ENCODE measurements around the gene XKRX. TPM values are rescaled to one million over a fixed set of nuclear protein-coding genes. Genes with fewer than 3 reads are reported as not detected.

The XKRX gene
- polyA plus RNA-seq, 3 donors, result 0.27 to 0.39 (median 0.31) TPM

DNA sequence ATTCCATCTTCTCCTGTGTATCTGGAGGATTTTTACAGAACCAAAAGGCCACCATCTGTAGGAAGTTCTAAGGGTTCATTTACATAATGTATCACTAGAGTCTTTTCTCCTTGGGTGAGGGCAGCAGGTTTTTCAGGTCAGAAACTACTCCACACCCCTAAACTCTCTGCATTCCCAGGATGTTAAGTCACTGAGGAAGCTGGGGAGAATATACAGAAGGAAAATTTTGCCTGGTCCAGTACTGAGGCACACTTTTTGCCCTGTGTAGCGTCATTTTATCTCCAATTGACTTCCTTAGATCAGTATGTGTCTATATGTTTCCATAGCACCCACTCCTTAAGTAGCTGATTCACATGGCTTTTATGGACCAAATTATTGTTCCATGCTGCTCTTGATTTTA, 17.0 kb downstream of the XKRX start:
- no peak for DNase-seq (ENCODE audit: extremely low read depth in 1 of 11, low read depth in 9 of 11, low spot score in 4 of 11)

DNA sequence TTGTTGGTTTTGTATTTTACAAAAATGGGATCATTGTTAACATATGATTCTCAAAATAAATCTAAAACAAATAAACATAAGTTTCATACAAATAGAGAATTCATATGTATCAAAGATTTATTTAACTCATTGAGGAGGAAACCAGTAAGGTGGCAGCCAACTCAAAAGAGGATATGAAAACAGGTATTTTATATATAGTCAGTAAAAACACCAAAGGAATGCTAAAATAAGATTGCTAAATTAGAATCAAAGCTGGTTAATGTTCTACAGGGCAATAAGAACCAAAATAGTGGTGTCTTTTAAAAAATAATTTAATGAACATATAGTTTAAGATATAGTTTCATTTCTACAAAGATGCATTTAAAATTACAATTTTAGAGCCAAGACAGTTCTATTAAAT, 23.1 kb downstream of the XKRX start:
- no peak for DNase-seq (ENCODE audit: extremely low read depth in 1 of 11, low read depth in 9 of 11, low spot score in 4 of 11)

DNA sequence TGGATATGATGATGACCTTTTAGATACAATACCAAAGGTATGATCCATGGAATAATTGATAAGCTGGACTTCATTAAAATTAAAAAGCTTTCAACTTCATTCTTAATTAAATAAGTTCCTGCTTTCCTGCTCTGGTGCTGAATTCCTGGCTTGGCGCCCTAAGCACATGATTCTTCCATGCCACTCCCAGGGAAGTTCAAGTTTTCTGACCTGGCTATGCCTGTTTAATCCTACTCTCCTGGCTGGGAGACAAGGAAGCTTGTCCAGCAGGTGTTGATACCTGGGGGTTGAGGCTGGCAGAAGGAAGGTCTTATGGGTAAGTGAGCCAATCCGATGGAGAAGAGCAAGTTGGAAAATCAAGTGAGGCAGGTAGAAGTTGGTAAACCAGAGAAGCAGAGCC, 24.3 kb downstream of the XKRX start:
- no peak for DNase-seq (ENCODE audit: extremely low read depth in 1 of 11, low read depth in 9 of 11, low spot score in 4 of 11)

DNA sequence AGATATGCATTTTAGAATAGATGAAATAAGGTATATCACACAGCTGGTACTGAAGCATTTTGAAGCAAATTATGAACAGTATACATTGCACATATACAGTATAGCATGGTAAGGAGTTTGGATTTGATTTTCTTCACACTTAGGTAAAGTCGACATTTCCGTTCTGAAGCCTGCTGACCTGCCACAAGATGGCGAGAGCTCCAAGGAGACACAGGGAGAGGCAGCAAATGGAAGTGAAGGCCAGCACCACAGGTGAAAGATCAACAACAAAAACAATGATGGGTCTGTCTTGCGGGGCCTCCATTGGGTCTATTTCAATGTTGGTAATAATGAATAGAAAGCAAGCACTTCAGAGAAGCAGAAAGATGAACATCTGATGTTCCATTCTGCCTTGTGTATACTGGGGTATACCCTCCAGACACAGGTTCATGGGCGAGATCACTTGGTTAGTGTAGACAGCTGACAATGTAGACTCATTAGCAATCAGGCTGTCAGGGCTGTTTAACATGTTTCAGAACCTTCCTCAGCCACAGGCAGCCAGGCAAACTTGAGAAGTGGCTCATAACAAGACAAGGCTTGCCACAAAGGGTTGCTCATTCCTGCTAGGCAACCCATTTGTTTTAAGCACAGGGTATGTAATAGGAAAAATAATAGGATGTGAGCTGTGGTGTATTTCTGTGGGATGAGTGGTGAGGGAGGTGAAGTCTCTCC, 33.2 kb downstream of the XKRX start:
- peak in 1 of 11 donors; percentile 4 for DNase-seq (ENCODE audit: extremely low read depth in 1 of 11, low read depth in 9 of 11, low spot score in 4 of 11)

DNA sequence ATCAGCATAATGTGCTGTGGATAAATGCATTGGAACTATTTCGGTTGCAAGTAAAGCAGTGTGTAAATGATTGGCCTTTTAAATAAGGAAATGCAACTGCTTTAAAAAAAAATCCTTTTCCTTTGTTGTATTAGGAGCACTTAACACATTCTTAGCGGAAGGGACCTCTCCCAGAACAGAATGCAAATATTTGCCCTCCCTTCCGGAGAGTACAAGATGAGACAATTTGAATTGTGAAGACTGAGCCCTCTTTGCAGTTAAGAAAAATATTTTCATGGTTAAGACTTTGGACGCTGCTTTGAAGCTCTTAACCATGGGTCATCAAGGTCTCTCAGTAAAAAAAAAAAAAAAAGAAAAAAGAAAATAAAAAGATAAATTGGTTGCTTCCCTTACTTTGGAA, 45.1 kb downstream of the XKRX start:
- DNase-seq (ENCODE audit: extremely low read depth in 1 of 11, low read depth in 9 of 11, low spot score in 4 of 11), result no peak

DNA sequence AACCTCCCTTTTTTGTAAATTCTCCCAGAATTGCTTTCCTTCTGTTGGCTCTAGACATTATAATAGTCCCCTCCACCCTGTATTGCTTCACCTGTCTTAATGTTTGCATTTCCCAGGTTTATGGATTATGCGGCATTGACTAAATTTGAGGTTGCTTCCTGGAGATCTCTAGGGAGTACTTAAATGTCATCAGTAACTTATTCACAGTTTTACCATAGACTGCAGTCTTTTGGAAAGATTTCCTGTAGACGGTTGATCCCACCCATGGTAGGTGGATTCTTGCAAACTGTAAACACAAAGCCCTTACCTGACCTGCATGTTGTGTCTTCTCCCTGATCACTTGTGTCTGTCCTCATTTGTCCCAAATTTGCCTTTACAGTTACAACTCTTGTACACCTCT, 48.3 kb downstream of the XKRX start:
- no peak for DNase-seq (ENCODE audit: extremely low read depth in 1 of 11, low read depth in 9 of 11, low spot score in 4 of 11)

DNA sequence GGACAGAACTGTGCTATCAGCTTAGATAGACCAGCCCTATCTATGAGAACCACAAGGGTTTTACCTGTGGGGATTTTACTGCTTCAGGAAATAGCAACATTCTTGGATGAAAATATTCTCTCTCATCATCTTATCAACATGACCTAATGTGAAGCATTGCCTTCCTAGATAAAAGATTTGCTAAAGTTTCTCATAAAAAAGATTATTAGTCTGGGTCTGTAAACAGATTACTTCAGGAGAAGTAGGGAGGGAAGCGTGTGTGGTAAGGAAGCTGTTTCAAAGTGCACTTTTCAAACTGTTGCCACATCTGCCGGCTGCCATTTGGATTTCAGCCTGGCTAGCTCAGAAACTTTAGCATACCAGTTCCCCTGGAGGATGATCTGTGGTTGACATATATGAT, 54.4 kb downstream of the XKRX start, which contains the start of gene NOX1:
Gene NOX1, minus strand, starts transcription at position 35 of the 400 bp plus-strand sequence. CDS start 220 bp downstream, outside the sequence.
- DNase-seq (ENCODE audit: extremely low read depth in 1 of 11, low read depth in 9 of 11, low spot score in 4 of 11), result no peak

DNA sequence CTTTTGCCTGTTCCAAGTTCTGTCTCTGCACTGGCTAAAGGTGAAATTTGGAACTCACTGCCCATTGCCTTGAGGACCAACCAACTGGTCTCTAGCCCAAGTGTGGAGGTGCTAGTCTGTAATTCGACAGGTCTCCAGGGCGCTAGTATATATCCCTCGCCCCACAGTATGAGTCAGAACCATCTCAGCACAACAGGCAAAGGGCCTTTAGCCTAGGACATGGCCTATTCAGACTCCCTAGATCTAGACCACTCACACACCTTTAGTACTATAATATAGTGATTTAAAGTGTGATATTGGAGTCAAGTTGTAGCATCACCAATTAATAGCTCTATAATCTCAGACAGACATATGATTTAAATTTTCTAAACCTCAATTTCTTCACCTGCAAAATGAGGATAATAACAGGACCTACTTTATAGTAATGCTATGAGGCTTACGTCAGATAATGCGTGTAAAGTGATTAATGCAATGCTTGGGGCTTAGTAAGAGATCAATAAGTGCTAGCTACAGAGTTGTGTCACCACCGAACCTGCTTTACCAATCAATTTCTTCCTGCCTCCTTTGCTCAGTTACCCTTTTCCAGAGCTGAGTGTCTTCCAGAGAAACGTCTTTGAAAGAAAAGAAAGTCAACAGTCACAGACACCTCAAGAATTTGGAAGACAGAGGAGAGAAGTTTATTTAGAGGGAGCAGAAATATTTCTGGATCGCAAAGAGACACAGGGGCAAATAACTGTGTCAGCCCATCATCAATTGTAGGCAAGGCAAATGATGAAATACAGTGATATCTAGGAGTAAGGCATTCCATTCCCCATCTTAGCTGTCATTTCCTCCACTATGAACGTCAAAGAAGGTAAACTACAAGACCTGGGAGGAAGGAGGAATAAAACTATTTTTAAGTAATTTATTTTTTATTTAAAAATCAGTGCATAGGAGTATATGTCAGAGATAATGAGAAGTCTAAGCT, 56.8 kb downstream of the XKRX start:
- no peak for DNase-seq (ENCODE audit: extremely low read depth in 1 of 11, low read depth in 9 of 11, low spot score in 4 of 11)

DNA sequence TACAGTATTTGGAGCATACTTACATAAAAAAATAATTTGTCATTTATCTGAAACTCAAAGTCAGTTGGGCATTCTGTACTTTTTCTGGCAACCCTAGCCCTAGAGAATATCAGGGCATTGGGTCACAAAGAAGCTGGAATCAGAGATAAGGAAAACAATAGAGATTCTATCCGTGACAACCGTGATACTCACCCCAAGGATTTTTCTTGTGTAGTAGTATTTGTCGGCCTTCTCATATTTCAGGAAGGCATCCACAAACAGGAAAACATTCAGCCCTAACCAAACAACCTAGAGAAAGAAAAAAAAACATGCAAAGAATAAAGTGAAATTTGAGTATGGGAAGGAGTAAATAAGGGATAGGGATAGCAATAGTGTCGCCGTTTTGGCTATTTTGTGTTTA, 58.2 kb downstream of the XKRX start:
- no peak for DNase-seq (ENCODE audit: extremely low read depth in 1 of 11, low read depth in 9 of 11, low spot score in 4 of 11)

DNA sequence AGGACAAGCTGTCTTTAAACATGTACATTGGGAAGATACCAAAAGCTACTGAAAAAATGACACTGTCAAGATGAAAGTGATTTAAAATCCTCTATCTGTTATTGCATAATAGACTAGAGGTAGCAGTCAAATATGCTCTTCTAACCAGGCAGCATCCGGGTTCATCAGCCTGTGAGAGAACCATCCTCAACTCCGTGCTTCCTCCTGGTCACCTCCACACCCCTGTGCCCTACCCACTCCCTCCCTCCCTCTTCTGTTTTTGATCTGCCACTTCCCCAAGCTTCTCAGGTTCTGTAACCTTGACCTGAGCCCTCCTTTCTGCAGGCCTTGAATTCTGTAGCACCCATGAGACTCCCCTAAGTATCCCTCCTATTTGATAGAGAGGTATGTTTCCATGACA, 60.4 kb downstream of the XKRX start:
- DNase-seq (ENCODE audit: extremely low read depth in 1 of 11, low read depth in 9 of 11, low spot score in 4 of 11), result no peak

DNA sequence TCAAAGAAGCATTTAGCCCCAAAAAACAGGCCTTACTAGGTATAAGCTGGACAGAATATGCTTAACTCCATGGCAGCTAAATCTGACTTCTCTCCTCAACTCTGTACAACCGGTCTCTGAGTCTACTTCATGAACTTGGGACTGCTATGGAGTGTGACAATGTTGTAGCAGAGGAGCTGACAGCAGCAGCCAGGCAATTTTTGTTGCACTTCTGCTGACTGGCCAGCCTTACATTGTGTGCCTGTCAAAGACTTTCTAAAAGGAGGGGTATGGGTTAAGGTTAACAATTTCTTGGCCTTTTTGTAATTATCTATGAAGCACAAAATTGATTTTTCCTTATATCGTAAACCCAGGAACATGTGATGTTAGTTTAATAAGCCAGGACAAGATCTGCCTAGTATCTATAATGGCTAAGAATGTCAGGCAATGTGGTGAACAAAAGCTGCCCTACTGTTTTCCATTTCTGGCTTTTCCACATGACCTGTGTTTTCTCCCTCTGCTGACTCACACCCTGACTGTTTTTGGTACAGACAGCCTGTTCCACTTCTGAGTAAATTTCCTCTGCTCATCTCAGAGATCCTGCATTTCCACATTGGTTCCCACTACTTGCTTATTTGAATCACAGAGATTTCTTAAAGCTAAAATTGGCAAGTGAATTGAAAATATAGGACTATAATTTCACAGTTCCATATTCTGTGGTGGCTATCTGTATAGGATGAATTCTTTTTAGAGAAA, 63.9 kb downstream of the XKRX start:
- DNase-seq (ENCODE audit: extremely low read depth in 1 of 11, low read depth in 9 of 11, low spot score in 4 of 11), result no peak

Other genes starting within 250 kb of the XKRX start
- 10 to 100 TPM; 18.6 to 24.2 (median 21.4) TPM for gene SYTL4, start 196.8 kb downstream of the XKRX start, polyA plus RNA-seq (ENCODE audit: insufficient read length in 3 of 3)
- 10 to 100 TPM; 20.1 to 22.9 (median 22.6) TPM for gene CSTF2, start 108.5 kb downstream of the XKRX start, polyA plus RNA-seq (ENCODE audit: insufficient read length in 3 of 3)
- gene NOX1, start 54.6 kb downstream of the XKRX start, polyA plus RNA-seq (ENCODE audit: insufficient read length in 3 of 3), result under 1 TPM; 0.69 to 0.90 (median 0.79) TPM
- gene ARL13A, start 40.8 kb upstream of the XKRX start, polyA plus RNA-seq (ENCODE audit: insufficient read length in 3 of 3), result under 1 TPM in 2 of 3 donors, not detected in 1; 0.09 to 0.42 TPM
- 10 to 100 TPM; 10.9 to 12.1 (median 11.3) TPM for gene TRMT2B, start 123.2 kb upstream of the XKRX start, polyA plus RNA-seq (ENCODE audit: insufficient read length in 3 of 3)
- gene TMEM35A, start 150.0 kb upstream of the XKRX start, polyA plus RNA-seq (ENCODE audit: insufficient read length in 3 of 3), result 1 to 10 TPM; 8.1 to 9.3 (median 8.9) TPM
- gene CENPI, start 169.3 kb upstream of the XKRX start, polyA plus RNA-seq (ENCODE audit: insufficient read length in 3 of 3), result 10 to 100 TPM in 1 of 3 donors, 1 to 10 TPM in 2; 7.4 to 11.4 (median 9.4) TPM